IMR-90 (cell line): ENCODE results near the gene NXPH3. TPM values are rescaled to one million over a fixed set of nuclear protein-coding genes. Genes with fewer than 3 reads are reported as not detected.

Source experiments
- ATAC-seq: fragments of 200-7000 bp; cut with Tn5 transposase; 2 replicates; pipeline ENCODE4 v1.9.1; 2020; ENCODE audit warnings: low read depth, mild to moderate bottlenecking, moderate library complexity
- BruUV-seq: library from RNA; stranded (reverse); fragments of 400-500 nt; replicated peaks from 2 replicates; lab custom pipeline; 2021; lab: Mats Ljungman, UMichigan
- CTCF ChIA-PET: fragments of 300-600 bp; formaldehyde crosslinking; extraction: SDS; loops from one replicate; lab custom pipeline; 2021; ENCODE audit warnings: antibody characterized with exemption; lab: Yijun Ruan, JAX
- POLR2A ChIA-PET: fragments of 300-600 bp; sonication (Branson Sonifier 250); formaldehyde crosslinking; loops from one replicate; lab custom pipeline; 2022; ENCODE audit warnings: antibody characterized with exemption; ENCODE audit not compliant: unreplicated experiment; lab: Charles Lee
- DNase-seq: peaks from one replicate; pipeline ENCODE4 v3.0.0; 2013
- H2AFZ ChIP-seq: replicated peaks from 2 replicates; pipeline ENCODE3; 2013; ENCODE audit warnings: low read length, mild to moderate bottlenecking; ENCODE audit not compliant: poor library complexity
- H2AK5ac ChIP-seq: 2 replicates; pipeline ENCODE4 v1.6.1; 2013; ENCODE audit warnings: low read depth, low read length, inconsistent platforms
- H2AK9ac ChIP-seq: replicated peaks from 2 replicates; pipeline ENCODE3; 2013; ENCODE audit warnings: mild to moderate bottlenecking, low read depth, low read length, moderate library complexity; ENCODE audit not compliant: poor library complexity
- H2BK120ac ChIP-seq: 2 replicates; pipeline ENCODE4 v1.6.1; 2013; ENCODE audit warnings: low read depth, low read length, inconsistent platforms
- H2BK15ac ChIP-seq: 3 replicates; pipeline ENCODE4 v1.6.1; 2013; ENCODE audit warnings: low read depth, low read length, inconsistent platforms
- H2BK20ac ChIP-seq: 2 replicates; pipeline ENCODE4 v1.6.1; 2013; ENCODE audit warnings: low read depth, mild to moderate bottlenecking, inconsistent platforms, low read length, moderate library complexity
- H2BK5ac ChIP-seq: 2 replicates; pipeline ENCODE4 v1.6.1; 2013; ENCODE audit warnings: mild to moderate bottlenecking, low read depth, low read length, inconsistent platforms; ENCODE audit not compliant: poor library complexity, severe bottlenecking
- H3K14ac ChIP-seq: replicated peaks from 2 replicates; pipeline ENCODE4 v1.6.1; 2013; ENCODE audit warnings: low read depth, low read length, inconsistent platforms
- H3K18ac ChIP-seq: 2 replicates; pipeline ENCODE4 v1.6.1; 2013; ENCODE audit warnings: low read depth, low read length, control low read depth
- H3K23ac ChIP-seq: 2 replicates; pipeline ENCODE4 v1.6.1; 2013; ENCODE audit warnings: low read depth, low read length, inconsistent platforms
- H3K27ac ChIP-seq: 2 replicates; pipeline ENCODE4 v1.5.1; 2013; ENCODE audit warnings: mild to moderate bottlenecking, control low read depth, low read length; ENCODE audit not compliant: insufficient read depth
- H3K27me3 ChIP-seq: 2 replicates; pipeline ENCODE4 v1.6.1; 2013; ENCODE audit warnings: low read length; ENCODE audit not compliant: control insufficient read depth, insufficient read depth
- H3K36me3 ChIP-seq: 2 replicates; pipeline ENCODE4 v1.6.1; 2013; ENCODE audit warnings: low read length, mixed read lengths; ENCODE audit not compliant: control insufficient read depth, insufficient read depth
- H3K4ac ChIP-seq: 2 replicates; pipeline ENCODE4 v1.6.1; 2013; ENCODE audit warnings: low read depth, low read length, inconsistent platforms
- H3K4me1 ChIP-seq: 2 replicates; pipeline ENCODE4 v1.6.1; 2013; ENCODE audit warnings: low read length, mixed read lengths; ENCODE audit not compliant: control insufficient read depth, insufficient read depth
- H3K4me2 ChIP-seq: 2 replicates; pipeline ENCODE4 v1.6.1; 2013; ENCODE audit warnings: low read depth, mild to moderate bottlenecking, control low read depth, low read length, moderate library complexity
- H3K4me3 ChIP-seq: 2 replicates; pipeline ENCODE4 v1.5.1; 2013; ENCODE audit warnings: low read depth, mild to moderate bottlenecking, control low read depth, low read length, moderate library complexity; ENCODE audit not compliant: insufficient read depth
- H3K56ac ChIP-seq: 2 replicates; pipeline ENCODE4 v1.6.1; 2013; ENCODE audit warnings: low read length, inconsistent platforms; ENCODE audit not compliant: insufficient read depth; ENCODE audit errors: extremely low read depth
- H3K79me1 ChIP-seq, 2 experiments: 2 replicates each; pipeline ENCODE4 v1.6.1; 2013; ENCODE audit warnings: low read length in 2 of 2, inconsistent platforms in 1 of 2, low read depth in 1 of 2
- H3K9ac ChIP-seq: 2 replicates; pipeline ENCODE4 v1.6.1; 2013; ENCODE audit warnings: low read depth, low read length, control low read depth
- H3K9me1 ChIP-seq: 2 replicates; pipeline ENCODE4 v1.6.1; 2013; ENCODE audit warnings: low read length, inconsistent platforms; ENCODE audit not compliant: insufficient read depth
- H3K9me3 ChIP-seq: 2 replicates; pipeline ENCODE4 v1.6.1; 2013; ENCODE audit warnings: low read length; ENCODE audit not compliant: control insufficient read depth, insufficient read depth
- H4K20me1 ChIP-seq: 2 replicates; pipeline ENCODE4 v1.6.1; 2013; ENCODE audit warnings: low read length, inconsistent platforms; ENCODE audit not compliant: insufficient read depth
- H4K5ac ChIP-seq: 2 replicates; pipeline ENCODE4 v1.6.1; 2013; ENCODE audit warnings: mild to moderate bottlenecking, low read depth, low read length, control low read depth
- H4K8ac ChIP-seq, 2 experiments: 2 replicates each; pipeline ENCODE4 v1.6.1; 2013; ENCODE audit warnings: low read depth in 2 of 2, low read length in 2 of 2, control low read depth in 1 of 2, inconsistent platforms in 1 of 2
- H4K91ac ChIP-seq: 2 replicates; pipeline ENCODE4 v1.6.1; 2013; ENCODE audit warnings: low read depth, low read length, inconsistent platforms; ENCODE audit not compliant: insufficient read depth
- BHLHE40 ChIP-seq: fragments of 150-350 bp; IDR thresholded peaks from 2 replicates; pipeline ENCODE4 v1.6.1; 2016; ENCODE audit warnings: mild to moderate bottlenecking, low read depth, low read length
- CEBPB ChIP-seq: IDR thresholded peaks from 2 replicates; pipeline ENCODE4 v1.6.1; 2012; ENCODE audit warnings: low read depth, low read length, improper control_type of control experiment
- CHD1 ChIP-seq: IDR thresholded peaks from 2 replicates; pipeline ENCODE4 v1.6.1; 2012; ENCODE audit warnings: low read depth, low read length, improper control_type of control experiment
- CTCF ChIP-seq: conservative IDR thresholded peaks from 2 replicates; pipeline ENCODE4 v1.5.1; 2012; ENCODE audit warnings: mild to moderate bottlenecking, low read depth, low read length, improper control_type of control experiment
- ELK1 ChIP-seq: fragments of 150-350 bp; IDR thresholded peaks from 2 replicates; pipeline ENCODE4 v1.6.1; 2016; ENCODE audit warnings: low read depth, mild to moderate bottlenecking, low read length, moderate library complexity, borderline replicate concordance
- FOS ChIP-seq: fragments of 150-350 bp; IDR thresholded peaks from 2 replicates; pipeline ENCODE4 v1.6.1; 2016; ENCODE audit warnings: low read depth, low read length
- MAFK ChIP-seq: IDR thresholded peaks from 2 replicates; pipeline ENCODE4 v1.6.1; 2012; ENCODE audit warnings: low read depth, low read length, improper control_type of control experiment
- MXI1 ChIP-seq: IDR thresholded peaks from 2 replicates; pipeline ENCODE4 v1.6.1; 2012; ENCODE audit warnings: low read depth, mild to moderate bottlenecking, low read length, moderate library complexity, borderline replicate concordance
- NFE2L2 ChIP-seq: fragments of 150-350 bp; IDR thresholded peaks from 2 replicates; pipeline ENCODE4 v1.6.1; 2016; ENCODE audit warnings: low read depth, mild to moderate bottlenecking, low read length
- POLR2A ChIP-seq: IDR thresholded peaks from 2 replicates; pipeline ENCODE4 v1.6.1; 2012; ENCODE audit warnings: mild to moderate bottlenecking, low read depth, low read length
- RAD21 ChIP-seq: IDR thresholded peaks from 2 replicates; pipeline ENCODE4 v1.6.1; 2012; ENCODE audit warnings: low read length, improper control_type of control experiment
- RCOR1 ChIP-seq: IDR thresholded peaks from 2 replicates; pipeline ENCODE4 v1.6.1; 2012; ENCODE audit warnings: mild to moderate bottlenecking, low read length, improper control_type of control experiment; ENCODE audit not compliant: insufficient replicate concordance
- RFX5 ChIP-seq: IDR thresholded peaks from 2 replicates; pipeline ENCODE4 v1.8.0; 2012; ENCODE audit warnings: low read depth, mild to moderate bottlenecking, low read length, moderate library complexity
- USF2 ChIP-seq: fragments of 150-350 bp; IDR thresholded peaks from 2 replicates; pipeline ENCODE4 v1.6.1; 2017; ENCODE audit warnings: mild to moderate bottlenecking, antibody characterized with exemption, low read length, low read depth
- WGBS, 2 experiments: methylation state at CpG; one replicate each; pipeline versions ENCODE4 v1.1.5 to v1.1.7; 2013; ENCODE audit warnings: missing lambda C conversion rate in 2 of 2; ENCODE audit not compliant: insufficient read length in 1 of 2; ENCODE audit errors: extremely low coverage in 2 of 2; 5-methylcytosine and 5-hydroxymethylcytosine counted together
- dilution Hi-C: fragments of 300-500 bp; cut with HindIII; formaldehyde crosslinking; loops from one replicate; pipeline ENCODE4 v1.14.3; 2018; ENCODE audit warnings: low sequenced_read_pairs; ENCODE audit not compliant: unreplicated experiment
- in situ Hi-C: fragments of 300-500 bp; cut with MboI; formaldehyde crosslinking; loops from 3 replicates; pipeline ENCODE4 v1.14.3; 2019; ENCODE audit warnings: low sequenced_read_pairs, inconsistent platforms, mixed read lengths
- intact Hi-C: fragments of 100-400 bp; cut with micrococcal nuclease; formaldehyde crosslinking; loops from 2 replicates; pipeline ENCODE4 v1.10.0; 2022
- polyA plus RNA-seq, 3 experiments: library from polyadenylated mRNA; depleted of rRNA; stranded (reverse); fragments of >200 nt; gene quantifications; 2 replicates each; pipeline ENCODE4 v1.2.3, GENCODE V29; 2012; ENCODE audit warnings: low replicate concordance in 1 of 3
- total RNA-seq: library from RNA; depleted of rRNA; stranded (reverse); fragments of >200 nt; gene quantifications from 2 replicates; pipeline ENCODE4 v1.2.3, GENCODE V29; 2012

NXPH3 gene
- total and polyA plus RNA-seq, 2 of the 4 experiments (the other 2 are of a cell fraction) = 0.18 to 0.31 TPM

- TF ChIP-seq RCOR1 (no peak), ELK1 (no peak)
Measured at GRCh38 chr17:49571764-49572163, 3.9 kb upstream of the NXPH3 start (continued).

GRCh38 chr17:49572226-49572625 lies 3.4 kb upstream of the NXPH3 start:
- H2BK5ac ChIP-seq = no peak overlapping the region
- H3K9me1 ChIP-seq = no peaks in the 10 kb centered on the region
- no peak overlapping the region for H2AK9ac ChIP-seq
- no peak overlapping the region for H4K8ac ChIP-seq
- no peak for DNase-seq
- no peak overlapping the region for H3K4me2 ChIP-seq
- ChIA-PET CTCF (no interaction called here), POLR2A (no interaction called here)
- H3K36me3 ChIP-seq = no peaks in the 10 kb centered on the region
- peaks cover 6% of the 10 kb centered on the region for H4K20me1 ChIP-seq
- H3K9ac ChIP-seq = no peak overlapping the region
- H2BK20ac ChIP-seq = no peak overlapping the region
- H3K23ac ChIP-seq = no peak overlapping the region
- no peak overlapping the region for H3K27ac ChIP-seq
- no TSS peak for BruUV-seq
- no peaks in the 10 kb centered on the region for H3K79me1 ChIP-seq
- no CpG with 5 or more reads among the region's 3 CpGs for WGBS, 2 experiments
- in situ Hi-C loops (loop anchor here (5.0 kb wide), 3 partner anchors 125 to 425 kb away; partner anchors contain the start of genes DLX3 and TAC4), intact Hi-C loops (loop anchor here (5.0 kb wide), 1 partner anchor 105 kb away; the partner anchor contains the start of gene SPOP), dilution Hi-C loops (no loop called here)
- no peak overlapping the region for H3K4ac ChIP-seq
- H3K4me1 ChIP-seq = peaks cover 4% of the 10 kb centered on the region; the same call in 1 of the 2 replicates
- TF ChIP-seq FOS = no peak
- TF ChIP-seq CTCF = no peak
- TF ChIP-seq NFE2L2 = no peak
- no peak for TF ChIP-seq RAD21
- no peak for TF ChIP-seq MXI1
- no peak for TF ChIP-seq USF2
- no peak for TF ChIP-seq RFX5
- TF ChIP-seq MAFK = no peak
- TF ChIP-seq BHLHE40 = no peak
- TF ChIP-seq CEBPB = no peak
- no peak for TF ChIP-seq RCOR1
- TF ChIP-seq POLR2A = no peak
- no peak for TF ChIP-seq CHD1
- H2BK15ac ChIP-seq = no peak overlapping the region
- no peak overlapping the region for H3K18ac ChIP-seq
- H4K5ac ChIP-seq = no peak overlapping the region
- ATAC-seq = no peak
- no peak overlapping the region for H3K14ac ChIP-seq
- H4K91ac ChIP-seq = no peak overlapping the region
- H2AK5ac ChIP-seq = no peak overlapping the region
- peaks cover 56% of the 10 kb centered on the region for H3K27me3 ChIP-seq
- H3K4me3 ChIP-seq = no peak overlapping the region
- no peak overlapping the region for H2AFZ ChIP-seq
- no peak overlapping the region for H2BK120ac ChIP-seq
- H3K9me3 ChIP-seq = no peaks in the 10 kb centered on the region
- H3K56ac ChIP-seq = no peak overlapping the region
